Umbilical cord (tissue), 2 donors: ENCODE measurements around the gene LMO4. TPM values are rescaled to one million over a fixed set of nuclear protein-coding genes. Genes with fewer than 3 reads are reported as not detected.
A peak's percentile ranks its signal among the peaks of the same experiment; 100 is the strongest.

Experiments used
- DNase-seq: peaks from one replicate; pipeline ENCODE4 v3.0.0-alpha.2; 2015; ENCODE audit warnings: low spot score
- total RNA-seq: library from RNA; depleted of rRNA; stranded (reverse); fragments of >200 nt; gene quantifications from one replicate; pipeline ENCODE4 v1.2.3, GENCODE V29; 2014; ENCODE audit warnings: low replicate concordance; ENCODE audit not compliant: insufficient read depth

Gene LMO4
- total RNA-seq, 1 donor from 2014 or later: 98.0 TPM

DNA sequence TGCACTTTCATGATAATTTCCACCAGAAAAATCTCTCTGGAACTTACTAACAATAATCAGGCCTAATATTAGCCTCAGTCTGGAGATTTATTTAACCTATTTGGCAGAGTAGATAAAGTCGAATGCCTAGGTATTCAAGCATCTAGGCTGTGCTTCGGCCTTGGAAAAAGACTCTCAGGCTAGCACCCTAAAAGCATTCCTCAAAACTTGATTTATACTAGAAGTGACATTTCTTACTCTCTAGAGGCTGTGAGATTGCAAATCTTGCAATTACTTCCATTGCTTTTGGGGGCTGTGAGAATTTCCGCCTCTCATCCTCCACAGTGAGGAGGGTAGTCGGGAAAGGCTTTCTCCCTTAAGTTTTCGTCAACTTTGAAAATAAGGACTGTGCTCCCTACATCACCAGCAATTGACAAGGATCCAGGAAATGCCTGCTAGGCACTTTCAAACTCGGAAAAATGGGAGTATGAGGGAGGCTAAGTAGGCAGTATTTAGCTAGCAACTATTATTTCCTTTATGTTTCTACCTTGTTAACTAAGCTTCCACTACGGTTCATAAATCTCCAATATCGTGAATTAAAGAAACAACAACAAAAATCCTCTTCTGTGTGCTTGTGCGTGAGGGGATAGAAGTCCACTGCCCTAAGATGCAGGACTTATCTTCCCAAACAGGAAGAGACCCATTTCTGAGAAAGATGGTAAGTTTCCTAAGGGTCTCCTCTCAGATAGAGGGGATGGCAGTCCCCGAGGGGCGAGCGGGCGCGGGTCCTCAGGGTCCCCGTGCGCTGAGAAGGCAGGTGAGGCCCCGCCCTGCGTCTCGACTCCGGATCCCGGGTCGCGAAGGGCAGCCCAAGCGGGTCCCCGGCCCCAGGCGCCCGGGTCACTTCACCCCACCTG is 1.1 kb upstream of the LMO4 start:
- DNase-seq: peak; percentile 43

- DNase-seq: peak; percentile 48
These were observed 408 bp downstream of the LMO4 start for GRCh38 chr1:87329051-87329525.

GRCh38 chr1:87329526-87330056 is 911 bp downstream of the LMO4 start:
- peak; percentile 38 for DNase-seq

DNA sequence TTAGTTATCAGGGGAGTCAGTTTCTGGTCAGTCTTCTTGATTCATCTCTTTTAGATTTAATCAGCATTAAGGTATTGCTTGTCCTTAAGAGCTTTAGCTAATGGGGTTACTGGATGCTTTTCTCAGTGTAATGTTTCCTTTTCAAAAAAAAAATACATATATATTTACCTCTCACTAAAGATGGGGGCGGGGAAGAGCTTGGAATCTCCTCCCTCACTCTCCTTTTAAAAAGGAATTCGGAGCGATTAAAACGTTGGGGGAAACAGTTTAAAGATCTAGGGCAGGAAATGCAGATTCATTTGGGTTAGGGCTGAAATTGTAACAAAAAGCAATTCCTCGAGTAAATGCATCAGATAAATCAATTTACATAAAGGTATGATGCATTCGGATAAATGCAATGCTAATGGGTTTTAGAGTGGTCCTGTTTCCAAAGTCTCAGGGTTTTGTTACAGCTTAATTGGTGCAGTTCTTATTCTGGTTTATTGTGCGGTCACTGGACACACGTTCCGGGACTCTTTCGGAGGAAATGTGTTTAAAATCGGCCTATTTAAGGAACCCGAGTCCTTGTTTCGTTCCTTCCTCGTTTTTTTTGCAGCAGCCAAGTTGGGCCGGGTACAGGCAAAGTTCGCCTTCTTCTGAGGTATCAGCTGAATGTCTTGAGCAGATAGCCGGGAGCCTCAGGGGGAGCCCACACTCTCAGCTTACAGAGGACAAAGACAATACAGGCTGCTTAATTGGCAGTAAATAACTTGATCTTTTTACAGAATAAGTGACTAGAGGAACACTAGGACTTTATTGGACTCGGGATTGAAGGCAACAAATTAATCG is 1.6 kb downstream of the LMO4 start:
- peak; percentile 63 for DNase-seq

- DNase-seq: no peak
These were observed 2.2 kb downstream of the LMO4 start for GRCh38 chr1:87330885-87331364.

DNA sequence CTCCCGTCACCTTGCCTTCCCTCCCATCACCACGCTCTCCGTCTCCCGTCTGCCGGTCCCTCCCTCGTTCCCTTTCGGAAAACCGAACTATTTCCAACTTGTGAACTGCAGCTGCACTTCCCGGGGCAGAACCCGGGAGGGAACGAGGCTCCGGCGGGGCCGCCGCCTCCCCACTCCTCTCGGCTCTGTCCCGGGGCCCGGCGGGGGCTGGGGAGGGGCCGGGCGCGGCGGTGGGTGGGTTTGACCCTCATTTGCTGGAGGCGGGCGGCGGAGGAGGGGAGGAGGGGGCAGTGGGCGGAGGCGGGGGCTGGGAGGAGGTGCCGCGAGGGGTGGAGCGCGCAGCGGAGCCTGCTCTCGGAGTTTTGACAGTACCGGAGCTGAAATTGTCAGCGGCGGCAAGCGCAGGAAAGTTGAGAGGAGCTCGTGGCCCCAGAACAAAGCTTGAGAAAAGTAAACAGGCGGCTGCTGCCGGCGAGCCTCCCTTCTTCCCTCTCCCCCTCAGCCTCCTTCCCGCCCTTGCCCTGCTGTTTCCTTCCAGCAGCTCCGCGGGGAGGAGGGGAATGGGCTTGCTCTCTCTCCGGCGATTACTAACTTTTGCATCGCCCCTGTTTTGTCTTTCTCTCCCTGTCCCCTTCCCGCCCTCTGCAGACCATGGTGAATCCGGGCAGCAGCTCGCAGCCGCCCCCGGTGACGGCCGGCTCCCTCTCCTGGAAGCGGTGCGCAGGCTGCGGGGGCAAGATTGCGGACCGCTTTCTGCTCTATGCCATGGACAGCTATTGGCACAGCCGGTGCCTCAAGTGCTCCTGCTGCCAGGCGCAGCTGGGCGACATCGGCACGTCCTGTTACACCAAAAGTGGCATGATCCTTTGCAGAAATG is 2.9 kb downstream of the LMO4 start:
- DNase-seq: peak; percentile 89

DNA sequence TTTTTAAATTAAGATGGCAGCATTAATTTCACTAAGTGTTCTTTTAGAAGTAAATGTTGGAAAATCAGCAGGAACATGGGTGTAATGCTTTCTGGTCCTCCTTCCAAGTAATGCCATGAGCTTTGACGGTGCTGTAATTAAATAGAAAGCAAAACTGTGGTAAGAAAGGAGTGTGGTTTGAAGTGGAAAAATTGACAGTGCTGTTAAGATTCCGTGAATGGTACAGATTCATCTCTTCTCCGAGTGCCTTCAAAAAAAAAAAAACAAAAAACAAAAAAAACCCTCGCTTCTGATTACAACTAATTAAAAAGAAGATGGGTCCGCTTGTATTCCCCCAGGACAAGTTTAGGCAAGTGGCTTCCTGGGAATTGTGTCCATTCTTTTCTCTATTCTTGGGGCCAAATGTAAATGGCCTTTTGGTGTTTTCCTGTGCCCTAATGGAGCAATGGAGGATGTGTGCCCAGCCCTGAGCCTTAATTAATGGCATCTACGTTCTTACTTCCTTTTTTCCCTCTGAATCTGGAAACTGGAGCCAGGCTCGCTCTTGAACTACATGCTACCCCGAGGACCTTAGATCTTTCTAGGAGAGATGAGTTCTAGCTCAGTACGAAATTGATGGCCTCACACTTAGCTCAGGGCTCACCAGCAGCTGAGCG is 5.1 kb downstream of the LMO4 start:
- DNase-seq: no peak

GRCh38 chr1:87334351-87335174 is 5.9 kb downstream of the LMO4 start:
- DNase-seq: peak; percentile 33

- DNase-seq: peak; percentile 57
These were observed 6.7 kb downstream of the LMO4 start for GRCh38 chr1:87335175-87335884.

DNA sequence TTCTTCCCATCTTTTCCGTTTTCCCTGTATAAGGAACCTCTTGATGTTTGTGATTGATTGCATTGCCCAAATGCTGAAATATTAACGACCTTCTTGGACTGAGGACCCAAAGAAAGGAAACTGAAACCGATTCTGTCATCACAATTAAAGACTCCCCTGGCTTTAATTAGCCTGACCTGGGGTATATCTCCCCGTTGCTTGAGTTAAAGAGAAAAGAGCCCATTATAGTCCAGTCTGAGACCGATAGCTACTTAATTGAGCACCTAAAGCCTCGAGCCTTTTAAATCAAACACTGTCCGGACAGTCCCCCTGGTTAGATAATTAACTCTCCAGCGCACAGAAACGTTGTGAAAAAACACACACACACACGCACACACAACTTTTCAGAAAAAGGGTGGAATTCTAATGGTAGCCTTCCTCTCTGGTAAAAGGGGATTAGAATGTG is 8.0 kb downstream of the LMO4 start:
- DNase-seq: no peak

DNA sequence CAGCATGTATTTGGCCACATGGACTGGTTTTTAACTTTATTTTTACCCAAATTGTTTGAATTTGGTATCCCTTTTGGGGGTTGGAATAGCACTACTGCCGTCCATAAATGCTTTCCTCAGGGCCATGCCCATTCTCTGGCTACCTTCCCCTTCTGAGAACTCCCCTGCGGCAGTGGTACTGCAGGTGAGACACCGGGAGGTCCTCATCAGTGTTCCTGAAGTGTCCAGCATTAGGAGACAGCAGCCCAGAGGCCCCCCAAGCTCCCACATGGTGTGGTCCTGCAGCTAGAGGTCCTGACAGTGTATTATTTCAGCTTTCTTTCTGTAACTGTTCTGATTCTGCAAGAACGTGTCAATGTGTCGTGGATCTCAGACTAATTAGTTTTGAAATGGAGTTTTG is 8.9 kb downstream of the LMO4 start:
- DNase-seq: no peak

GRCh38 chr1:87338566-87338965 is 9.9 kb downstream of the LMO4 start:
- no peak for DNase-seq

- no peak for DNase-seq
These were observed 15.6 kb downstream of the LMO4 start for GRCh38 chr1:87344231-87344630.

- DNase-seq: no peak
These were observed 17.6 kb downstream of the LMO4 start for GRCh38 chr1:87346130-87346814.

GRCh38 chr1:87348341-87349019 is 19.8 kb downstream of the LMO4 start:
- no peak for DNase-seq

GRCh38 chr1:87349036-87349435 is 20.4 kb downstream of the LMO4 start:
- no peak for DNase-seq

DNA sequence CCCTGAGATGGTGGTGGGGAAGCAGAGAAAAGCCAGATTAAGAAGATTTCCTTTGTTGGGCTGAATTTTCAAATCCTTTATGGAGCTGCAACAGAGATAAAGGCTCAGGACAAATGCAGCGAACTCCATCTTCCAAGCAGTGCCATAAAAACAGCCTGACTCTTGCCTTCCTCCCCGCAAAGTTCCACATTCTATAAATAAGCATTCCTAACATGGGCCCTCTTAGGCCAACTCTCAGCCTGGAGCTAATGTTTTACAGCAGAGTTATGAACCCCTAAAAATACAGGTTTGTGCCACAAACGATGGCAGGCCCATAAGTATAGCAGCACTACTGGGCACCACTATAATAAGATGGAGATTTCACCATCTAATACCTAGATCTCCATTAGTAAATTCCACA is 27.2 kb downstream of the LMO4 start:
- DNase-seq: peak; percentile 44

DNA sequence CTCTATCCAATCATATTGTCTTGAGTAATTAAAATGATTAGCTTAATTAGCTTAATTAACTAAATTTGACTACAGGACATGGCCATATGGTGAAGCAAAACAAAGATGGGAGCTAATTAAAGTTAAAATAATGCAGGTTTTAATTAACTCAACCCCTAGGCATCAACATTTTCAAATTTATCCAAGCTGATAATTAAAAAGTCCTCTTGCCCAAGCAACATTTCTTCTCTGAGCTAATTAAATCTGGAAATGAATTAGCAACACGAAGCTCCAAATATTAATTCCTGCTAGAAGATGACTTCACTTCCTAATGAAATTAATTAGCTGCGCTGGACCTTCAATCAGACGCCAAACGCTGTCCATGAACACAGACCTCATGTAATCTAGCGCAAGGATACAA is 27.9 kb downstream of the LMO4 start:
- no peak for DNase-seq
